PFSK-1 (cell line): ENCODE data around the gene LEFTY2.

Source experiments
- FOXP2 ChIP-seq: optimal IDR thresholded peaks from 2 replicates; pipeline ENCODE3; 2011; ENCODE audit warnings: borderline replicate concordance, control low read depth, inconsistent platforms; ENCODE audit not compliant: insufficient read depth; ENCODE audit errors: extremely low read length, extremely low read depth
- POLR2AphosphoS5 ChIP-seq: IDR thresholded peaks from 2 replicates; pipeline ENCODE4 v1.6.1; 2012; ENCODE audit warnings: low read depth, mild to moderate bottlenecking, control low read depth, low read length, moderate library complexity
- REST ChIP-seq, 2 experiments: IDR thresholded peaks; 2 replicates each; pipeline versions ENCODE4 v1.6.1 to v1.8.0; 2011 to 2012; ENCODE audit warnings: low read depth in 2 of 2, low read length in 2 of 2, control low read depth in 1 of 2, inconsistent platforms in 1 of 2, mild to moderate bottlenecking in 1 of 2, moderate library complexity in 1 of 2; ENCODE audit not compliant: insufficient read depth in 1 of 2
- SIN3A ChIP-seq: IDR thresholded peaks from 2 replicates; pipeline ENCODE4 v1.6.1; 2012; ENCODE audit warnings: mild to moderate bottlenecking, low read length, moderate library complexity, borderline replicate concordance; ENCODE audit not compliant: insufficient read depth
- TAF1 ChIP-seq: IDR thresholded peaks from 2 replicates; pipeline ENCODE4 v1.6.1; 2012; ENCODE audit warnings: low read length, control low read depth, borderline replicate concordance; ENCODE audit not compliant: insufficient read depth

The LEFTY2 gene

GRCh38 chr1:225891229-225891972, 49.6 kb downstream of the LEFTY2 start:
- no peak for TF ChIP-seq FOXP2
- no peak for TF ChIP-seq SIN3A
- no peak for TF ChIP-seq POLR2AphosphoS5
- TF ChIP-seq TAF1, result no peak
- TF ChIP-seq REST (IDR thresholded peaks at IDR 0.05; ENCODE audit: insufficient read depth in 1 of 2, low read depth in 2 of 2, low read length in 2 of 2), result no peak

- TF ChIP-seq SIN3A (no peak), FOXP2 (no peak), POLR2AphosphoS5 (no peak), TAF1 (no peak), REST (IDR thresholded peaks at IDR 0.05; ENCODE audit: insufficient read depth in 1 of 2, low read depth in 2 of 2, low read length in 2 of 2) (no peak)
Measured at GRCh38 chr1:225890346-225891228, 50.4 kb downstream of the LEFTY2 start.

- TF ChIP-seq TAF1 (no peak), REST (IDR thresholded peaks at IDR 0.05; ENCODE audit: insufficient read depth in 1 of 2, low read depth in 2 of 2, low read length in 2 of 2) (no peak), POLR2AphosphoS5 (no peak), FOXP2 (no peak)
Measured at GRCh38 chr1:225889743-225890142, 51.3 kb downstream of the LEFTY2 start.

- TF ChIP-seq SIN3A (no peak), REST (IDR thresholded peaks at IDR 0.05; ENCODE audit: insufficient read depth in 1 of 2, low read depth in 2 of 2, low read length in 2 of 2) (no peak), TAF1 (no peak), FOXP2 (no peak), POLR2AphosphoS5 (no peak)
Measured at GRCh38 chr1:225888898-225889601, 52.0 kb downstream of the LEFTY2 start, which contains the start of gene LEFTY1. LEFTY1 (minus strand) TSS chr1:225889146; CDS start chr1:225889066, 80 bp downstream.
